ENCODE measurements around the gene MAP4K2. TPM values are rescaled to one million over a fixed set of nuclear protein-coding genes. Genes with fewer than 3 reads are reported as not detected.

The MAP4K2 gene
- total RNA-seq, 1 experiment from 2014 or later, result 24.7 TPM

DNA sequence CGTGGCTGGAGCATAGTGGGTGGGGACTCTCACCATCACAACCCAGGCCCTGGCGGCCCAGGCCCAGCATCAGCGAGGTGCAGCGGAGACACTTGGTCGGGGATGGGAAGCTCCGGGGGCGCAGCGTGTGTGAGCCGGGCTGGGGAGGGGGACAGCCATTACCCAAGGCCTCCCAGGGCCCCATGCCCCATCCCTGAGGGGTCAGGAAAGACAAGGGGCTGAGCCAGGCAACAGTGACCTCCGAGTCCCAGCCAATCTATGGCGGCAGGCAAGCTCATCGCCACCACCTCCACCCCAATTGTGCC, 30.1 kb upstream of the MAP4K2 start:
- Mint-ChIP-seq H3K4me1 (no peaks in the 10 kb centered on the region), H3K27ac (no peak overlapping the region), H3K9me3 (no peaks in the 10 kb centered on the region), H3K4me3 (no peak overlapping the region; a peak in 1 of 5 replicates), H3K27me3 (ENCODE audit: low read depth) (no peaks in the 10 kb centered on the region), H3K36me3 (ENCODE audit: insufficient read depth in 1 of 3, low read depth in 3 of 3) (peaks cover 0 to 35% (median 16%) of the 10 kb centered on the region in 3 experiments; a peak in 4 of 7 replicates)
- no peaks in the 10 kb centered on the region for H3K27me3 ChIP-seq (ENCODE audit: insufficient read depth, low read length)
- H3K23ac ChIP-seq (ENCODE audit: insufficient read length, low read depth, low read length), result no peak overlapping the region
- no peaks in the 10 kb centered on the region for H3K79me1 ChIP-seq (ENCODE audit: insufficient read depth, low read depth, low read length, poor library complexity, severe bottlenecking)
- H2BK15ac ChIP-seq (ENCODE audit: low read depth, low read length), result no peak overlapping the region
- H2BK120ac ChIP-seq (ENCODE audit: low read depth, low read length, poor library complexity, severe bottlenecking), result no peak overlapping the region
- H2BK20ac ChIP-seq (ENCODE audit: low read depth, low read length, poor library complexity, severe bottlenecking), result no peak overlapping the region
- H3K4ac ChIP-seq (ENCODE audit: low read depth, low read length), result no peak overlapping the region
- H2AK5ac ChIP-seq (ENCODE audit: insufficient read length, low read length), result no peak overlapping the region
- WGBS (ENCODE audit: extremely low coverage, insufficient read length, low lambda C conversion rate), result no CpG with 5 or more reads among the region's 12 CpGs
- no peak overlapping the region for H3K27ac ChIP-seq (ENCODE audit: insufficient read length, low read depth, low read length)
- no peak for DNase-seq
- H3K4me2 ChIP-seq (ENCODE audit: insufficient read depth, insufficient read length, low read length), result no peak overlapping the region
- no peaks in the 10 kb centered on the region for H4K20me1 ChIP-seq (ENCODE audit: control insufficient read depth, insufficient read depth, insufficient read length)
- H3K18ac ChIP-seq (ENCODE audit: insufficient read length, low read depth, low read length), result no peak overlapping the region
- TF ChIP-seq, protein P1, sequence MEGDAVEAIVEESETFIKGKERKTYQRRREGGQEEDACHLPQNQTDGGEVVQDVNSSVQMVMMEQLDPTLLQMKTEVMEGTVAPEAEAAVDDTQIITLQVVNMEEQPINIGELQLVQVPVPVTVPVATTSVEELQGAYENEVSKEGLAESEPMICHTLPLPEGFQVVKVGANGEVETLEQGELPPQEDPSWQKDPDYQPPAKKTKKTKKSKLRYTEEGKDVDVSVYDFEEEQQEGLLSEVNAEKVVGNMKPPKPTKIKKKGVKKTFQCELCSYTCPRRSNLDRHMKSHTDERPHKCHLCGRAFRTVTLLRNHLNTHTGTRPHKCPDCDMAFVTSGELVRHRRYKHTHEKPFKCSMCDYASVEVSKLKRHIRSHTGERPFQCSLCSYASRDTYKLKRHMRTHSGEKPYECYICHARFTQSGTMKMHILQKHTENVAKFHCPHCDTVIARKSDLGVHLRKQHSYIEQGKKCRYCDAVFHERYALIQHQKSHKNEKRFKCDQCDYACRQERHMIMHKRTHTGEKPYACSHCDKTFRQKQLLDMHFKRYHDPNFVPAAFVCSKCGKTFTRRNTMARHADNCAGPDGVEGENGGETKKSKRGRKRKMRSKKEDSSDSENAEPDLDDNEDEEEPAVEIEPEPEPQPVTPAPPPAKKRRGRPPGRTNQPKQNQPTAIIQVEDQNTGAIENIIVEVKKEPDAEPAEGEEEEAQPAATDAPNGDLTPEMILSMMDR (conservative IDR thresholded peaks at IDR 0.05), result no peak
- no peak overlapping the region for H3K56ac ChIP-seq (ENCODE audit: insufficient read length, low read depth, low read length)
- no peak overlapping the region for H4K91ac ChIP-seq (ENCODE audit: insufficient read length, low read depth, low read length)
- H3T11ph ChIP-seq (ENCODE audit: low read length), result no peak overlapping the region
- H2BK12ac ChIP-seq (ENCODE audit: insufficient read length, low read depth, low read length), result no peak overlapping the region
- no peaks in the 10 kb centered on the region for H3K79me2 ChIP-seq (ENCODE audit: insufficient read depth, low read length)
- H2AFZ ChIP-seq (ENCODE audit: low read length), result no peak overlapping the region
- H3K4me1 ChIP-seq (ENCODE audit: insufficient read depth, low read length), result no peaks in the 10 kb centered on the region
- H3K23me2 ChIP-seq (ENCODE audit: insufficient read length, low read depth, low read length, poor library complexity, severe bottlenecking), result no peaks in the 10 kb centered on the region
- H2BK5ac ChIP-seq (ENCODE audit: insufficient read length, low read length), result no peak overlapping the region
- no peak overlapping the region for H3K14ac ChIP-seq (ENCODE audit: insufficient read depth, low read length)
- H4K5ac ChIP-seq (ENCODE audit: insufficient read length, low read depth, low read length), result no peak overlapping the region
- no peak overlapping the region for H4K8ac ChIP-seq (replicated peaks; ENCODE audit: insufficient read length, low read depth, low read length)
- H3K9ac ChIP-seq (ENCODE audit: extremely low read depth, insufficient read length, low read length), result no peak overlapping the region
- no peaks in the 10 kb centered on the region for H3K9me3 ChIP-seq (ENCODE audit: control insufficient read depth, low read depth, low read length)

Measured in H9 (cell line).